ENCODE data around the gene TIMM29.

DNA sequence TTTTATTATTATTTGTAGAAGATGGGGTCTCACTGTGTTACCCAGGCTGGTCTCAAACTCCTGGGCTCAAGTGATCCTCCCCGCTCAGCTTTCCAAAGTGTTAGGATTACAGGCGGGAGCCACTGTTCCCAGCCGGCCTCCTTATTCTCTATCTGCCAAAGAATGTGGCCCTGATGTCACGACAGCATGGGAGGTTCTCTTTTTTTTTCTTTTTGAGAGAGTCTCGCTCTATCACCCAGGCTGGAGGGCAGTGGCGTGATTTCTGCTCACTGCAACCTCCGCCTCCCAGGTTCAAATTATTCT is 33.7 kb upstream of the TIMM29 start:
- TF ChIP-seq, protein P1, sequence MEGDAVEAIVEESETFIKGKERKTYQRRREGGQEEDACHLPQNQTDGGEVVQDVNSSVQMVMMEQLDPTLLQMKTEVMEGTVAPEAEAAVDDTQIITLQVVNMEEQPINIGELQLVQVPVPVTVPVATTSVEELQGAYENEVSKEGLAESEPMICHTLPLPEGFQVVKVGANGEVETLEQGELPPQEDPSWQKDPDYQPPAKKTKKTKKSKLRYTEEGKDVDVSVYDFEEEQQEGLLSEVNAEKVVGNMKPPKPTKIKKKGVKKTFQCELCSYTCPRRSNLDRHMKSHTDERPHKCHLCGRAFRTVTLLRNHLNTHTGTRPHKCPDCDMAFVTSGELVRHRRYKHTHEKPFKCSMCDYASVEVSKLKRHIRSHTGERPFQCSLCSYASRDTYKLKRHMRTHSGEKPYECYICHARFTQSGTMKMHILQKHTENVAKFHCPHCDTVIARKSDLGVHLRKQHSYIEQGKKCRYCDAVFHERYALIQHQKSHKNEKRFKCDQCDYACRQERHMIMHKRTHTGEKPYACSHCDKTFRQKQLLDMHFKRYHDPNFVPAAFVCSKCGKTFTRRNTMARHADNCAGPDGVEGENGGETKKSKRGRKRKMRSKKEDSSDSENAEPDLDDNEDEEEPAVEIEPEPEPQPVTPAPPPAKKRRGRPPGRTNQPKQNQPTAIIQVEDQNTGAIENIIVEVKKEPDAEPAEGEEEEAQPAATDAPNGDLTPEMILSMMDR (IDR thresholded peaks at IDR 0.05; ENCODE audit: low read depth, low read length), result no peak
- TF ChIP-seq EZH2phosphoT487 (IDR thresholded peaks at IDR 0.05; ENCODE audit: low read depth), result no peak
